ENCODE data around the gene KCNMA1.

The KCNMA1 gene

DNA sequence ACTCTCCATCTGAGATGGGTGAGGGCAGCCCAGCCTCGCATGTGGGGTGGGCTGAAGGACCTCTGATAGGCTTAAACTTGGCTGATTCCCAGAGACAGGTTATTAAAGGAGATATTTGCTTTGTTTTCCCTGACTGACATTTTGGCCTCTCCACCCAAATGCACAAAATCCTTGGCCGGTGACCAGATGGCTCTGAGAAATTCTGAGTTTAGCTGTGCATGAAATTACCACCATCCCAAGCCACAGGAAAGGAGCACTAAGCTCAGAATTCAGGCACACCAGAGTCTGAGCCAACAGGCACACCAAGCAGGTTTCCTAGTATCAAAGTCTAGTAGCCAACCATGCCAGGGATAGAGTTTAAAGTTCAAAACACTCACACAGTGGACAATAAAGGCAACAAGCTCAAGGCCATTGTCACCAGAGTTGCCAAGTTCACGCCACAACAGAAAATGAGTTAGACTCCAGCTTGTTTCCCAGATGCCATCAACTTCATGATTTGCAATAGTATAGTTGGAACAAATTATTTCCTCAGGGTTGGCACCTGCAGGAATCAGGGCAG lies 387.6 kb downstream of the KCNMA1 start:
- DNase-seq (ENCODE audit: extremely low read depth, low read depth) = no peak
- TF ChIP-seq CTCF (IDR thresholded peaks at IDR 0.05; ENCODE audit: low read depth, low read length) = no peak

DNA sequence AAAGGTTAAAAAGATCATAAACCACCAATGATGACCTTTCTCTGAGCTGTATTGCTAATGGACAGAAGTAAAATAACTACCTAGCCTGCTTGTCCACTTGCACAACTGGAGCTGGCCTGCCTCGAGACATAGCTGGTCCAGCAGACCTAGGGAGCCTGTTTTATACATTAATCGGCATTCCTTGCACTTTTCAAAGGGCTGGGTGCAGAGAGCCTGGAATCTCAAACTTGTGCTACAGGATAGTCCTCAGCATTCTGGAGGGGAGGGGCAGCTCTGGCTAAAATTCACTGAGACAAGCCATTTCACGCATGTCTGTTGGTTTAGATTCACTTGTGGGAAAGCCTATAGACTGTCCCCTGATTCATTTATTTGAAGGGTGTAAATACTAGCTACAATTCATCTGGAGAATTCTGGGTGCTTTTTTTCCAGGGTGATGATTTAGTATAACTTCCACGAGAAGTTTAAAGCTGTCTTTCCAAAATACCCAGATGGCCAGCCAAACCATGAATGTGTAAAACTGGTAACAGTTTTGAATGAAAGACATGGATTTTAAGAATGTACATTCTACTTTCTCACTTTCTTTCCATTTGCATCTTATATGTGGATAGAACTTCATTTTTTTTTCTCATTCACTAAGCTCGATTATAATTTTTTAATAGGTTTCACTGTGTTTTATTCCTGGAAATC lies 389.4 kb downstream of the KCNMA1 start:
- TF ChIP-seq CTCF (IDR thresholded peaks at IDR 0.05; ENCODE audit: low read depth, low read length) = no peak
- no peak for DNase-seq (ENCODE audit: extremely low read depth, low read depth)

- TF ChIP-seq CTCF (IDR thresholded peaks at IDR 0.05; ENCODE audit: low read depth, low read length) = no peak
- no peak for DNase-seq (ENCODE audit: extremely low read depth, low read depth)
Observed at GRCh38 chr10:77247031-77247990, 390.3 kb downstream of the KCNMA1 start.

- TF ChIP-seq CTCF (IDR thresholded peaks at IDR 0.05; ENCODE audit: low read depth, low read length) = no peak
- DNase-seq (ENCODE audit: extremely low read depth, low read depth) = no peak
Observed at GRCh38 chr10:77245953-77246352, 391.7 kb downstream of the KCNMA1 start.

GRCh38 chr10:77244746-77245145 lies 392.9 kb downstream of the KCNMA1 start:
- no peak for TF ChIP-seq CTCF (IDR thresholded peaks at IDR 0.05; ENCODE audit: low read depth, low read length)
- no peak for DNase-seq (ENCODE audit: extremely low read depth, low read depth)

- no peak for DNase-seq (ENCODE audit: extremely low read depth, low read depth)
Observed at GRCh38 chr10:77244286-77244685, 393.3 kb downstream of the KCNMA1 start.

More at GRCh38 chr10:77244286-77244685, 393.3 kb downstream of the KCNMA1 start:
- TF ChIP-seq CTCF (IDR thresholded peaks at IDR 0.05; ENCODE audit: low read depth, low read length) = no peak

Measured in AG09319 (cell line).